HEK293 (cell line): ENCODE results near the gene LST1.

ENCODE experiments used
- CTCF ChIA-PET: fragments of 350-600 bp; formaldehyde crosslinking; extraction: SDS; loops from one replicate; lab custom pipeline; 2021; ENCODE audit warnings: antibody characterized with exemption; lab: Yijun Ruan, JAX
- POLR2A ChIA-PET: fragments of 300-600 bp; formaldehyde crosslinking; extraction: SDS; loops from one replicate; lab custom pipeline; 2020; ENCODE audit warnings: antibody characterized with exemption, inconsistent platforms; lab: Yijun Ruan, JAX
- H3K27ac ChIP-seq: fragments of 200-500 bp; sonication (Bioruptor generic); 2 replicates; pipeline ENCODE4 v1.5.1; 2014; ENCODE audit warnings: low read depth, low read length, control low read depth, inconsistent platforms; ENCODE audit errors: extremely low read depth
- H3K36me3 ChIP-seq, 2 experiments: fragments of 200-500 bp in 1 of 2; sonication (Bioruptor generic) in 1 of 2; 1 replicate in 1 of 2; 2 replicates in 1 of 2; pipeline ENCODE4 v1.5.1; 2014 to 2017; ENCODE audit warnings: inconsistent platforms in 2 of 2, low read length in 2 of 2; ENCODE audit not compliant: control insufficient read depth in 2 of 2, insufficient read depth in 1 of 2
- H3K4me1 ChIP-seq: fragments of 200-500 bp; sonication (Bioruptor generic); 2 replicates; pipeline ENCODE4 v1.5.1; 2014; ENCODE audit warnings: mild to moderate bottlenecking, low read length, inconsistent platforms; ENCODE audit not compliant: control insufficient read depth, insufficient read depth
- H3K4me3 ChIP-seq: 2 replicates; pipeline ENCODE4 v1.5.1; 2011; ENCODE audit warnings: low read depth, mild to moderate bottlenecking, control low read depth, low read length, moderate library complexity
- H3K9me3 ChIP-seq: fragments of 200-500 bp; sonication (Bioruptor generic); 2 replicates; pipeline ENCODE4 v1.5.1; 2014; ENCODE audit warnings: low read depth, low read length, inconsistent platforms; ENCODE audit not compliant: control insufficient read depth, insufficient read depth
- KLF9 ChIP-seq: fragments of 450-650 bp; formaldehyde crosslinking; IDR thresholded peaks from 2 replicates; pipeline ENCODE4 v1.5.1; 2016; ENCODE audit warnings: missing biosample characterization, missing genetic modification characterization, low read depth
- MYNN ChIP-seq: fragments of 450-650 bp; formaldehyde crosslinking; IDR thresholded peaks from 2 replicates; pipeline ENCODE4 v1.5.1; 2016; ENCODE audit warnings: missing biosample characterization, missing genetic modification characterization, borderline replicate concordance
- OVOL3 ChIP-seq: fragments of 450-650 bp; formaldehyde crosslinking; IDR thresholded peaks from 2 replicates; pipeline ENCODE4 v1.5.1; 2016; ENCODE audit warnings: missing biosample characterization, missing genetic modification characterization
- TRIM28 ChIP-seq: IDR thresholded peaks from 2 replicates; pipeline ENCODE4 v1.6.1; 2011; ENCODE audit warnings: low read length, control low read depth, borderline replicate concordance
- ZBTB21 ChIP-seq: fragments of 450-650 bp; formaldehyde crosslinking; IDR thresholded peaks from 2 replicates; pipeline ENCODE4 v1.5.1; 2017; ENCODE audit warnings: missing biosample characterization, missing genetic modification characterization
- ZBTB48 ChIP-seq: fragments of 450-650 bp; formaldehyde crosslinking; IDR thresholded peaks from 2 replicates; pipeline ENCODE4 v1.5.1; 2016; ENCODE audit warnings: missing biosample characterization, missing genetic modification characterization
- ZNF114 ChIP-seq: fragments of 450-650 bp; formaldehyde crosslinking; IDR thresholded peaks from 2 replicates; pipeline ENCODE4 v1.5.0; 2017; ENCODE audit warnings: missing biosample characterization, missing genetic modification characterization
- ZNF175 ChIP-seq: fragments of 450-650 bp; formaldehyde crosslinking; IDR thresholded peaks from 2 replicates; pipeline ENCODE4 v1.5.1; 2016; ENCODE audit warnings: missing biosample characterization, missing genetic modification characterization
- ZNF23 ChIP-seq: fragments of 450-650 bp; formaldehyde crosslinking; IDR thresholded peaks from 2 replicates; pipeline ENCODE4 v1.5.1; 2016; ENCODE audit warnings: missing biosample characterization, missing genetic modification characterization, borderline replicate concordance
- ZNF266 ChIP-seq: fragments of 450-650 bp; formaldehyde crosslinking; IDR thresholded peaks from 2 replicates; pipeline ENCODE4 v1.5.1; 2016; ENCODE audit warnings: missing biosample characterization, missing genetic modification characterization, low read depth
- ZNF292 ChIP-seq: fragments of 450-650 bp; formaldehyde crosslinking; IDR thresholded peaks from 2 replicates; pipeline ENCODE4 v1.5.1; 2016; ENCODE audit warnings: low read depth, missing biosample characterization, missing genetic modification characterization, borderline replicate concordance
- ZNF549 ChIP-seq: fragments of 450-650 bp; IDR thresholded peaks from 2 replicates; pipeline ENCODE4 v1.5.1; 2018; ENCODE audit warnings: missing biosample characterization, missing genetic modification characterization, mild to moderate bottlenecking, inconsistent platforms, moderate library complexity
- TF ChIP-seq, protein P1 (sequence below): fragments of 450-650 bp; formaldehyde crosslinking; IDR thresholded peaks from 2 replicates; pipeline ENCODE4 v1.5.1; 2016; ENCODE audit warnings: missing biosample characterization, missing genetic modification characterization, borderline replicate concordance
- TF ChIP-seq, protein P2 (sequence below): fragments of 450-650 bp; formaldehyde crosslinking; IDR thresholded peaks from 2 replicates; pipeline ENCODE4 v1.5.1; 2017; ENCODE audit warnings: missing biosample characterization, missing genetic modification characterization
- TF ChIP-seq, protein P3 (sequence below): fragments of 450-650 bp; formaldehyde crosslinking; optimal IDR thresholded peaks from 2 replicates; pipeline ENCODE3; 2016; ENCODE audit warnings: missing biosample characterization, mild to moderate bottlenecking, missing genetic modification characterization
- TF ChIP-seq, protein P4 (sequence below): fragments of 450-650 bp; formaldehyde crosslinking; IDR thresholded peaks from 2 replicates; pipeline ENCODE4 v1.5.1; 2017; ENCODE audit warnings: missing biosample characterization, missing genetic modification characterization
- TF ChIP-seq, protein P5 (sequence below): fragments of 450-650 bp; formaldehyde crosslinking; IDR thresholded peaks from 2 replicates; pipeline ENCODE4 v1.5.1; 2016; ENCODE audit warnings: missing biosample characterization, missing genetic modification characterization
- TF ChIP-seq, protein P6 (sequence below): fragments of 450-650 bp; formaldehyde crosslinking; IDR thresholded peaks from 2 replicates; pipeline ENCODE4 v1.5.1; 2017; ENCODE audit warnings: missing biosample characterization, missing genetic modification characterization
- TF ChIP-seq, protein P7 (sequence below): fragments of 450-650 bp; IDR thresholded peaks from 2 replicates; pipeline ENCODE4 v1.5.1; 2018; ENCODE audit warnings: missing biosample characterization, mild to moderate bottlenecking, missing genetic modification characterization
- TF ChIP-seq, protein P8 (sequence below): fragments of 450-650 bp; formaldehyde crosslinking; IDR thresholded peaks from 2 replicates; pipeline ENCODE4 v1.5.1; 2016; ENCODE audit warnings: missing biosample characterization, missing genetic modification characterization

Gene LST1

DNA sequence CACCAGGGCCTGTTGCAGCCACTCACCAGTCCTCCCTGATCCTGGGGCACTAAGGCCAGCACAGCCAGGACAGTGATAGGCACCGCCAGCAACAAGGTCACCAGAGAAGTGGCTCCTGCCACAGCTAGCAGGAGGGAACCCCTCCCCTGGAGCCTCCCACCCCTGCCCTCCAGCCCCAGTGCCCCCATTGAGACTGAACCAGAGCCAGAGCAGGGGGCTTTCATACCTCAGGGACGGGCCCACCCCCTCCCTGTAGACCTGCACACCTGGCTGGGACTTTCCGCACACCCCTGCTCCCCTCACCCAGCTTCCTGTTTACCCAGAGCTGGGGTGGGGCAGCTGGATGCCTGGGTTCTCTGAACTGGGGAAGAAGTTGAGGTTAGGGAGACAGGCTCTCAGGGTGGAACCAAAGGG lies 3.8 kb upstream of the LST1 start, which contains the start of gene LTB (continued):
- TF ChIP-seq, protein P1, sequence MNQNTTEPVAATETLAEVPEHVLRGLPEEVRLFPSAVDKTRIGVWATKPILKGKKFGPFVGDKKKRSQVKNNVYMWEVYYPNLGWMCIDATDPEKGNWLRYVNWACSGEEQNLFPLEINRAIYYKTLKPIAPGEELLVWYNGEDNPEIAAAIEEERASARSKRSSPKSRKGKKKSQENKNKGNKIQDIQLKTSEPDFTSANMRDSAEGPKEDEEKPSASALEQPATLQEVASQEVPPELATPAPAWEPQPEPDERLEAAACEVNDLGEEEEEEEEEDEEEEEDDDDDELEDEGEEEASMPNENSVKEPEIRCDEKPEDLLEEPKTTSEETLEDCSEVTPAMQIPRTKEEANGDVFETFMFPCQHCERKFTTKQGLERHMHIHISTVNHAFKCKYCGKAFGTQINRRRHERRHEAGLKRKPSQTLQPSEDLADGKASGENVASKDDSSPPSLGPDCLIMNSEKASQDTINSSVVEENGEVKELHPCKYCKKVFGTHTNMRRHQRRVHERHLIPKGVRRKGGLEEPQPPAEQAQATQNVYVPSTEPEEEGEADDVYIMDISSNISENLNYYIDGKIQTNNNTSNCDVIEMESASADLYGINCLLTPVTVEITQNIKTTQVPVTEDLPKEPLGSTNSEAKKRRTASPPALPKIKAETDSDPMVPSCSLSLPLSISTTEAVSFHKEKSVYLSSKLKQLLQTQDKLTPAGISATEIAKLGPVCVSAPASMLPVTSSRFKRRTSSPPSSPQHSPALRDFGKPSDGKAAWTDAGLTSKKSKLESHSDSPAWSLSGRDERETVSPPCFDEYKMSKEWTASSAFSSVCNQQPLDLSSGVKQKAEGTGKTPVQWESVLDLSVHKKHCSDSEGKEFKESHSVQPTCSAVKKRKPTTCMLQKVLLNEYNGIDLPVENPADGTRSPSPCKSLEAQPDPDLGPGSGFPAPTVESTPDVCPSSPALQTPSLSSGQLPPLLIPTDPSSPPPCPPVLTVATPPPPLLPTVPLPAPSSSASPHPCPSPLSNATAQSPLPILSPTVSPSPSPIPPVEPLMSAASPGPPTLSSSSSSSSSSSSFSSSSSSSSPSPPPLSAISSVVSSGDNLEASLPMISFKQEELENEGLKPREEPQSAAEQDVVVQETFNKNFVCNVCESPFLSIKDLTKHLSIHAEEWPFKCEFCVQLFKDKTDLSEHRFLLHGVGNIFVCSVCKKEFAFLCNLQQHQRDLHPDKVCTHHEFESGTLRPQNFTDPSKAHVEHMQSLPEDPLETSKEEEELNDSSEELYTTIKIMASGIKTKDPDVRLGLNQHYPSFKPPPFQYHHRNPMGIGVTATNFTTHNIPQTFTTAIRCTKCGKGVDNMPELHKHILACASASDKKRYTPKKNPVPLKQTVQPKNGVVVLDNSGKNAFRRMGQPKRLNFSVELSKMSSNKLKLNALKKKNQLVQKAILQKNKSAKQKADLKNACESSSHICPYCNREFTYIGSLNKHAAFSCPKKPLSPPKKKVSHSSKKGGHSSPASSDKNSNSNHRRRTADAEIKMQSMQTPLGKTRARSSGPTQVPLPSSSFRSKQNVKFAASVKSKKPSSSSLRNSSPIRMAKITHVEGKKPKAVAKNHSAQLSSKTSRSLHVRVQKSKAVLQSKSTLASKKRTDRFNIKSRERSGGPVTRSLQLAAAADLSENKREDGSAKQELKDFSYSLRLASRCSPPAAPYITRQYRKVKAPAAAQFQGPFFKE (tag by site-specific recombination), result no peak
- TF ChIP-seq, protein P2, sequence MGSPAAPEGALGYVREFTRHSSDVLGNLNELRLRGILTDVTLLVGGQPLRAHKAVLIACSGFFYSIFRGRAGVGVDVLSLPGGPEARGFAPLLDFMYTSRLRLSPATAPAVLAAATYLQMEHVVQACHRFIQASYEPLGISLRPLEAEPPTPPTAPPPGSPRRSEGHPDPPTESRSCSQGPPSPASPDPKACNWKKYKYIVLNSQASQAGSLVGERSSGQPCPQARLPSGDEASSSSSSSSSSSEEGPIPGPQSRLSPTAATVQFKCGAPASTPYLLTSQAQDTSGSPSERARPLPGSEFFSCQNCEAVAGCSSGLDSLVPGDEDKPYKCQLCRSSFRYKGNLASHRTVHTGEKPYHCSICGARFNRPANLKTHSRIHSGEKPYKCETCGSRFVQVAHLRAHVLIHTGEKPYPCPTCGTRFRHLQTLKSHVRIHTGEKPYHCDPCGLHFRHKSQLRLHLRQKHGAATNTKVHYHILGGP (tag by site-specific recombination), result no peak
- no peak for TF ChIP-seq ZNF23 (tag by site-specific recombination)
- TF ChIP-seq TRIM28, result no peak
- TF ChIP-seq, protein P3, sequence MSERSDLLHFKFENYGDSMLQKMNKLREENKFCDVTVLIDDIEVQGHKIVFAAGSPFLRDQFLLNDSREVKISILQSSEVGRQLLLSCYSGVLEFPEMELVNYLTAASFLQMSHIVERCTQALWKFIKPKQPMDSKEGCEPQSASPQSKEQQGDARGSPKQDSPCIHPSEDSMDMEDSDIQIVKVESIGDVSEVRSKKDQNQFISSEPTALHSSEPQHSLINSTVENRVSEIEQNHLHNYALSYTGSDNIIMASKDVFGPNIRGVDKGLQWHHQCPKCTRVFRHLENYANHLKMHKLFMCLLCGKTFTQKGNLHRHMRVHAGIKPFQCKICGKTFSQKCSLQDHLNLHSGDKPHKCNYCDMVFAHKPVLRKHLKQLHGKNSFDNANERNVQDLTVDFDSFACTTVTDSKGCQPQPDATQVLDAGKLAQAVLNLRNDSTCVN (tag by site-specific recombination), result no peak

DNA sequence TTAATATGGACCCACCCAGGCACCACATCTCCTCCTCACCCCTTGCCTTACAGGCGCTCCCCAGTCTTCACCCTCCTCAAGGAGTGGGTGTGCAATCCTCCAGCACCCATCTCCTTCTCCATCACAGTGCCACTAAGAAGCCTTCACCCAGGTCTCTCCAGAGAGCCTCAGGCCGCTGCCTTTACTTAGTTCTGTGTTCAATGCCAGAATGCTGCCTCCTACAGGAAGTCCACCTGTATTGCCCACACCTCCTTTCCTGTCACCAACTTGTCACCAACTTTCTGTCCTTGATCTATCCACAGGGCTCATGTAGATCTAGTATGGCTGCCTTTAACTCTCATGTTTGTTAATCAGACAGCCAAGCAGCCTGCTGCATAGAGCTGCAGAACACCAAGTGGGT lies 586 bp upstream of the LST1 start:
- Histone ChIP-seq H3K36me3 (no peaks in the 10 kb centered on the region), H3K4me3 (no peak overlapping the region), H3K4me1 (peaks cover 4% of the 10 kb centered on the region; the same call in 1 of the 2 replicates), H3K27ac (no peak overlapping the region), H3K9me3 (no peaks in the 10 kb centered on the region)
- ChIA-PET POLR2A (no interaction called here), CTCF (interaction anchor here (0.6 to 18.7 kb wide), 16 partner anchors 8 to 389 kb away, joined by 3 to 518 read pairs (median 5); partner anchors contain the start of genes ATP6V1G2, NCR3, NFKBIL1 and TNF)
- TF ChIP-seq, protein P4, sequence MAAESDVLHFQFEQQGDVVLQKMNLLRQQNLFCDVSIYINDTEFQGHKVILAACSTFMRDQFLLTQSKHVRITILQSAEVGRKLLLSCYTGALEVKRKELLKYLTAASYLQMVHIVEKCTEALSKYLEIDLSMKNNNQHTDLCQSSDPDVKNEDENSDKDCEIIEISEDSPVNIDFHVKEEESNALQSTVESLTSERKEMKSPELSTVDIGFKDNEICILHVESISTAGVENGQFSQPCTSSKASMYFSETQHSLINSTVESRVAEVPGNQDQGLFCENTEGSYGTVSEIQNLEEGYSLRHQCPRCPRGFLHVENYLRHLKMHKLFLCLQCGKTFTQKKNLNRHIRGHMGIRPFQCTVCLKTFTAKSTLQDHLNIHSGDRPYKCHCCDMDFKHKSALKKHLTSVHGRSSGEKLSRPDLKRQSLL (tag by site-specific recombination), result no peak
- TF ChIP-seq, protein P5, sequence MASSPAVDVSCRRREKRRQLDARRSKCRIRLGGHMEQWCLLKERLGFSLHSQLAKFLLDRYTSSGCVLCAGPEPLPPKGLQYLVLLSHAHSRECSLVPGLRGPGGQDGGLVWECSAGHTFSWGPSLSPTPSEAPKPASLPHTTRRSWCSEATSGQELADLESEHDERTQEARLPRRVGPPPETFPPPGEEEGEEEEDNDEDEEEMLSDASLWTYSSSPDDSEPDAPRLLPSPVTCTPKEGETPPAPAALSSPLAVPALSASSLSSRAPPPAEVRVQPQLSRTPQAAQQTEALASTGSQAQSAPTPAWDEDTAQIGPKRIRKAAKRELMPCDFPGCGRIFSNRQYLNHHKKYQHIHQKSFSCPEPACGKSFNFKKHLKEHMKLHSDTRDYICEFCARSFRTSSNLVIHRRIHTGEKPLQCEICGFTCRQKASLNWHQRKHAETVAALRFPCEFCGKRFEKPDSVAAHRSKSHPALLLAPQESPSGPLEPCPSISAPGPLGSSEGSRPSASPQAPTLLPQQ (tag by site-specific recombination), result no peak
- TF ChIP-seq OVOL3 (tag by site-specific recombination), result no peak
- TF ChIP-seq ZBTB21, result no peak
- no peak for TF ChIP-seq ZNF549 (tag by site-specific recombination)
- TF ChIP-seq, protein P6, sequence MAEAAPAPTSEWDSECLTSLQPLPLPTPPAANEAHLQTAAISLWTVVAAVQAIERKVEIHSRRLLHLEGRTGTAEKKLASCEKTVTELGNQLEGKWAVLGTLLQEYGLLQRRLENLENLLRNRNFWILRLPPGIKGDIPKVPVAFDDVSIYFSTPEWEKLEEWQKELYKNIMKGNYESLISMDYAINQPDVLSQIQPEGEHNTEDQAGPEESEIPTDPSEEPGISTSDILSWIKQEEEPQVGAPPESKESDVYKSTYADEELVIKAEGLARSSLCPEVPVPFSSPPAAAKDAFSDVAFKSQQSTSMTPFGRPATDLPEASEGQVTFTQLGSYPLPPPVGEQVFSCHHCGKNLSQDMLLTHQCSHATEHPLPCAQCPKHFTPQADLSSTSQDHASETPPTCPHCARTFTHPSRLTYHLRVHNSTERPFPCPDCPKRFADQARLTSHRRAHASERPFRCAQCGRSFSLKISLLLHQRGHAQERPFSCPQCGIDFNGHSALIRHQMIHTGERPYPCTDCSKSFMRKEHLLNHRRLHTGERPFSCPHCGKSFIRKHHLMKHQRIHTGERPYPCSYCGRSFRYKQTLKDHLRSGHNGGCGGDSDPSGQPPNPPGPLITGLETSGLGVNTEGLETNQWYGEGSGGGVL (tag by site-specific recombination), result no peak
- TF ChIP-seq ZNF114, result no peak
- TF ChIP-seq ZNF175 (tag by site-specific recombination), result no peak
- no peak for TF ChIP-seq ZNF266 (tag by site-specific recombination)
- TF ChIP-seq ZBTB48 (tag by site-specific recombination), result no peak
- no peak for TF ChIP-seq ZNF292
- TF ChIP-seq, protein P7, sequence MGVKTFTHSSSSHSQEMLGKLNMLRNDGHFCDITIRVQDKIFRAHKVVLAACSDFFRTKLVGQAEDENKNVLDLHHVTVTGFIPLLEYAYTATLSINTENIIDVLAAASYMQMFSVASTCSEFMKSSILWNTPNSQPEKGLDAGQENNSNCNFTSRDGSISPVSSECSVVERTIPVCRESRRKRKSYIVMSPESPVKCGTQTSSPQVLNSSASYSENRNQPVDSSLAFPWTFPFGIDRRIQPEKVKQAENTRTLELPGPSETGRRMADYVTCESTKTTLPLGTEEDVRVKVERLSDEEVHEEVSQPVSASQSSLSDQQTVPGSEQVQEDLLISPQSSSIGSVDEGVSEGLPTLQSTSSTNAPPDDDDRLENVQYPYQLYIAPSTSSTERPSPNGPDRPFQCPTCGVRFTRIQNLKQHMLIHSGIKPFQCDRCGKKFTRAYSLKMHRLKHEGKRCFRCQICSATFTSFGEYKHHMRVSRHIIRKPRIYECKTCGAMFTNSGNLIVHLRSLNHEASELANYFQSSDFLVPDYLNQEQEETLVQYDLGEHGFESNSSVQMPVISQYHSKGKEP (tag by site-specific recombination), result no peak
- TF ChIP-seq MYNN (tag by site-specific recombination), result no peak
- no peak for TF ChIP-seq KLF9 (tag by site-specific recombination)
- TF ChIP-seq, protein P8, sequence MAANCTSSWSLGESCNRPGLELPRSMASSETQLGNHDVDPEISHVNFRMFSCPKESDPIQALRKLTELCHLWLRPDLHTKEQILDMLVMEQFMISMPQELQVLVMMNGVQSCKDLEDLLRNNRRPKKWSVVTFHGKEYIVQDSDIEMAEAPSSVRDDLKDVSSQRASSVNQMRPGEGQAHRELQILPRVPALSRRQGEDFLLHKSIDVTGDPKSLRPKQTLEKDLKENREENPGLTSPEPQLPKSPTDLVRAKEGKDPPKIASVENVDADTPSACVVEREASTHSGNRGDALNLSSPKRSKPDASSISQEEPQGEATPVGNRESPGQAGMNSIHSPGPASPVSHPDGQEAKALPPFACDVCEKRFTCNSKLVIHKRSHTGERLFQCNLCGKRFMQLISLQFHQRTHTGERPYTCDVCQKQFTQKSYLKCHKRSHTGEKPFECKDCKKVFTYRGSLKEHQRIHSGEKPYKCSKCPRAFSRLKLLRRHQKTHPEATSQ (tag by site-specific recombination), result no peak
